NCI-H1436 treated with DMSO at 0.1 percent for 48 hours (cell line): Measurements from ENCODE around the gene EXOSC6.
"Not testable (repeated sequence)": the region's sequence is repeated elsewhere in the genome, so short reads cannot be mapped to it uniquely, and the experiment has no call there.

Experiments used
- DNase-seq: peaks from one replicate; lab custom pipeline; 2025; lab: John Stamatoyannopoulos, UW

Gene EXOSC6

DNA sequence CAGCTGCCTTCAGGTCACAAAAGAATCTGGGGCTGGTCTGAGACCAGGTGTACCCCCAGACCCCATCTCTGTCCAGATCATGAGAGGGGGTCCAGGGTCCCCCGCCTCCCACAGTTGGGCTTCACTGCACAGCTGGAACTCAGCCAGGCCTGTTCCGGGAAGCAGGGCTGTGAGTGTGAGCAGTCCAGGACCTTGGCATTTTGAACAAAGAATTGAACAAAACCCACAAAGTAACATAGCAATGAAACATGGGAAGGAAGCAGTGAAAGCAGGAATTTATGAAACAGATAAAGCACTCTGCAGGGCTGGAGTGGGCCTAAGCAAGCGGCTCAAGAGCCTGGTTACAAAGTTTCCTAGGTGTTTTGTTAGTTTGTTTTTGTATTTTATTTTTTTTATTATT lies 53.1 kb downstream of the EXOSC6 start:
- not testable (repeated sequence) for DNase-seq

DNA sequence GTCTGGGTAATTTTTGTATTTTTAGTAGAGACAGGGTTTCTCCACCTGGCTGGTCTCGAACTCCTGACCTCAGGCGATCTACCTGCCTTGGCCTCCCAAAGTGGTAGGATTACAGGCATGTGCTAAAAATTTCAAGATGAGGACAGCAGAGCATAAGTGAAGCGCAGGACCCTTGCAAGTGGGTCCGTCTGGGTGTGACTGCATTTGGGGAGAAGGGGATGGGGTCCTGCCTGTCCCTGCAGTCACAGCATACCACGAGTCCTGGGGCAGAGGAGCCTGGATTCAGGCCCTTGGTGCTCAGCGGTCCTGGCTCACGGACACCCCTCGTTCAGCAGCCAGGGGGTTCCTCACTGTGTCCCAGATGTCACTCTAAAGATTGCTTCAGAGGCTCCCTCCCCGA lies 53.5 kb downstream of the EXOSC6 start:
- not testable (repeated sequence) for DNase-seq

DNA sequence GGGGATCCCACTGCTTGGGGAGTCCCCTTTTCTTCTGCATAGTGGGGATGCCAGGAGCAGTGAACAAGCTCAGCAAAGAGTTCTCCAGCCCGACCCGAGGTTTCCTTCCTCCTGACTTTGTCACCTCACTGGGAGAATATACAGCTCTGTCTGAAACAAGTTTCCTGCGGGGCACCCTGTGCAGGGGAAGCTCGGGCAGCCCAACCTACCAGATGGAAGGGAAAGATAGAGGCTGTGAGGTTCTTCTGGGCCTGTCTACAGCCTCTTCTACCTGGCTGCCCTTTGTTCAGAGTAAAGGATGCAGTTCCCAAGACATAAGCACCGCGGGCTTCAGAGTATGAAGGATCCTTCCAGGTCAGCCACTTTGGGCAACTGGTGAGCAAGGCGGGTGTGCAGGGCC lies 54.1 kb downstream of the EXOSC6 start:
- DNase-seq, result not testable (repeated sequence)
